H1 (cell line): ENCODE measurements around the gene SMNDC1. TPM values are rescaled to one million over a fixed set of nuclear protein-coding genes. Genes with fewer than 3 reads are reported as not detected.

Experiments used
- CTCF ChIA-PET: fragments of 300-600 bp; sonication (Branson Sonifier 250); formaldehyde crosslinking; loops from one replicate; lab custom pipeline; 2021; ENCODE audit not compliant: partially characterized antibody; lab: Charles Lee
- POLR2A ChIA-PET: fragments of 300-600 bp; sonication (Branson Sonifier 250); formaldehyde crosslinking; loops from one replicate; lab custom pipeline; 2021; ENCODE audit warnings: inconsistent platforms; ENCODE audit not compliant: partially characterized antibody; lab: Charles Lee
- DNase-seq, 2 experiments: peaks; one replicate each; pipeline versions ENCODE4 v3.0.0 to v3.0.0-alpha.2; 2010 to 2022; ENCODE audit warnings: low spot score in 2 of 2, low read depth in 1 of 2, mixed read lengths in 1 of 2
- FAIRE-seq: peaks from 2 replicates; lab custom pipeline; 2011; peaks lifted over from hg19 to GRCh38; lab: Jason Lieb, UNC
- H2AFZ ChIP-seq: 2 replicates; pipeline ENCODE4 v1.8.1; 2012; ENCODE audit warnings: low read length, inconsistent platforms
- H2AK5ac ChIP-seq: 2 replicates; pipeline ENCODE4 v1.6.1; 2013; ENCODE audit warnings: low read depth, low read length
- H2BK120ac ChIP-seq: replicated peaks from 2 replicates; pipeline ENCODE3; 2013; ENCODE audit warnings: low read depth, low read length, inconsistent platforms
- H2BK12ac ChIP-seq: 2 replicates; pipeline ENCODE4 v1.6.1; 2013; ENCODE audit warnings: low read depth, low read length
- H2BK15ac ChIP-seq: 2 replicates; pipeline ENCODE4 v1.6.1; 2013; ENCODE audit warnings: low read length
- H2BK20ac ChIP-seq: 2 replicates; pipeline ENCODE4 v1.6.1; 2013; ENCODE audit warnings: low read length
- H2BK5ac ChIP-seq: 2 replicates; pipeline ENCODE4 v1.6.1; 2013; ENCODE audit warnings: low read depth, low read length
- H3K14ac ChIP-seq: 2 replicates; pipeline ENCODE4 v1.6.1; 2013; ENCODE audit warnings: inconsistent platforms; ENCODE audit not compliant: insufficient read length
- H3K18ac ChIP-seq: 2 replicates; pipeline ENCODE4 v1.6.1; 2013; ENCODE audit warnings: low read length; ENCODE audit errors: extremely low read depth
- H3K23ac ChIP-seq: 2 replicates; pipeline ENCODE4 v1.6.1; 2013; ENCODE audit warnings: inconsistent platforms; ENCODE audit not compliant: insufficient read length
- H3K23me2 ChIP-seq: 2 replicates; pipeline ENCODE4 v1.6.1; 2013; ENCODE audit warnings: low read depth, low read length
- H3K27ac ChIP-seq: 2 replicates; pipeline ENCODE4 v1.6.1; 2011; ENCODE audit warnings: low read depth, low read length, inconsistent platforms
- H3K27me3 ChIP-seq, 4 experiments: replicated peaks in 1 of 4; 1 replicate in 1 of 4; 2 replicates in 3 of 4; pipeline versions ENCODE4 v1.6.1 to v1.8.1; 2011 to 2013; ENCODE audit warnings: low read length in 3 of 4, mild to moderate bottlenecking in 3 of 4, inconsistent platforms in 2 of 4, mixed read lengths in 2 of 4, moderate library complexity in 1 of 4; ENCODE audit not compliant: control insufficient read depth in 3 of 4, insufficient read depth in 3 of 4; ENCODE audit errors: extremely low read depth in 1 of 4
- H3K36me3 ChIP-seq, 4 experiments: 2 replicates each; pipeline versions ENCODE4 v1.6.1 to v1.8.1; 2011 to 2013; ENCODE audit warnings: mild to moderate bottlenecking in 4 of 4, low read length in 3 of 4, moderate library complexity in 2 of 4, control low read depth in 1 of 4, inconsistent platforms in 1 of 4; ENCODE audit not compliant: insufficient read depth in 4 of 4, control insufficient read depth in 2 of 4
- H3K4ac ChIP-seq: replicated peaks from 2 replicates; pipeline ENCODE3; 2013; ENCODE audit warnings: low read length, low read depth, mixed read lengths, inconsistent platforms; ENCODE audit not compliant: insufficient read length
- H3K4me1 ChIP-seq, 4 experiments: replicated peaks in 1 of 4; 1 replicate in 1 of 4; 2 replicates in 3 of 4; pipeline versions ENCODE4 v1.6.1 to v1.8.1; 2011 to 2013; ENCODE audit warnings: low read length in 3 of 4, inconsistent platforms in 2 of 4, mixed read lengths in 1 of 4; ENCODE audit not compliant: insufficient read depth in 4 of 4, control insufficient read depth in 3 of 4
- H3K4me2 ChIP-seq, 2 experiments: 2 replicates each; pipeline versions ENCODE4 v1.6.1 to v1.8.1; 2011 to 2013; ENCODE audit warnings: low read depth in 2 of 2, low read length in 2 of 2, control low read depth in 1 of 2, inconsistent platforms in 1 of 2, mild to moderate bottlenecking in 1 of 2; ENCODE audit not compliant: insufficient read depth in 1 of 2
- H3K4me3 ChIP-seq, 4 experiments: fragments of 200-600, 300-600 bp in 1 of 4; sonication (generic), shearing (Covaris generic), sonication (Bioruptor Twin) in 1 of 4; 2 replicates each; pipeline versions ENCODE4 v1.5.1 to v1.8.1; 2011 to 2016; ENCODE audit warnings: low read length in 4 of 4, low read depth in 3 of 4, control low read depth in 2 of 4, inconsistent platforms in 2 of 4, mild to moderate bottlenecking in 2 of 4, mixed read lengths in 1 of 4, moderate library complexity in 1 of 4; ENCODE audit not compliant: insufficient read depth in 2 of 4; ENCODE audit errors: extremely low read depth in 1 of 4
- H3K56ac ChIP-seq: replicated peaks from 2 replicates; pipeline ENCODE3; 2013; ENCODE audit warnings: low read depth, mild to moderate bottlenecking, mixed read lengths, low read length, inconsistent platforms; ENCODE audit not compliant: insufficient read length
- H3K79me1 ChIP-seq: 2 replicates; pipeline ENCODE4 v1.6.1; 2013; ENCODE audit warnings: low read depth, low read length, control low read depth
- H3K79me2 ChIP-seq, 2 experiments: 2 replicates each; pipeline versions ENCODE4 v1.6.1 to v1.8.1; 2012 to 2013; ENCODE audit warnings: low read length in 2 of 2, mild to moderate bottlenecking in 2 of 2, inconsistent platforms in 1 of 2; ENCODE audit not compliant: insufficient read depth in 2 of 2, control insufficient read depth in 1 of 2
- H3K9ac ChIP-seq, 4 experiments: replicated peaks in 1 of 4; 1 replicate in 1 of 4; 2 replicates in 3 of 4; pipeline versions ENCODE4 v1.6.1 to v1.8.1; 2011 to 2013; ENCODE audit warnings: low read depth in 3 of 4, low read length in 3 of 4, control low read depth in 2 of 4, mild to moderate bottlenecking in 2 of 4, moderate library complexity in 2 of 4, inconsistent platforms in 1 of 4; ENCODE audit errors: extremely low read depth in 1 of 4
- H3K9me3 ChIP-seq, 2 experiments: 2 replicates each; pipeline versions ENCODE4 v1.6.1 to v1.8.1; 2012 to 2013; ENCODE audit warnings: mild to moderate bottlenecking in 2 of 2, moderate library complexity in 2 of 2, control low read depth in 1 of 2, inconsistent platforms in 1 of 2, low read depth in 1 of 2, low read length in 1 of 2, mixed read lengths in 1 of 2; ENCODE audit not compliant: insufficient read depth in 2 of 2
- H4K20me1 ChIP-seq, 2 experiments: replicated peaks in 1 of 2; 2 replicates each; pipeline versions ENCODE3 to v1.8.1; 2011 to 2013; ENCODE audit warnings: inconsistent platforms in 2 of 2, low read length in 2 of 2, mild to moderate bottlenecking in 1 of 2; ENCODE audit not compliant: insufficient read depth in 2 of 2, control insufficient read depth in 1 of 2
- H4K5ac ChIP-seq: 2 replicates; pipeline ENCODE4 v1.6.1; 2013; ENCODE audit warnings: low read length, low read depth, mixed read lengths, inconsistent platforms; ENCODE audit not compliant: insufficient read length
- H4K8ac ChIP-seq: 2 replicates; pipeline ENCODE4 v1.8.0; 2013; ENCODE audit warnings: mild to moderate bottlenecking, moderate library complexity, low read length, inconsistent platforms; ENCODE audit not compliant: insufficient read depth; ENCODE audit errors: extremely low read depth
- H4K91ac ChIP-seq: replicated peaks from 2 replicates; pipeline ENCODE3; 2013; ENCODE audit warnings: low read length, mixed read lengths, inconsistent platforms; ENCODE audit not compliant: insufficient read length
- CBX5 ChIP-seq: fragments of 300-800, 300-1000 bp; sonication (generic); IDR thresholded peaks from 2 replicates; pipeline ENCODE4 v1.7.1; 2016; ENCODE audit warnings: antibody characterized with exemption, low read length, low read depth
- NANOG ChIP-seq: IDR thresholded peaks from 2 replicates; pipeline ENCODE4 v1.6.1; 2011; ENCODE audit warnings: low read length, low read depth, mild to moderate bottlenecking, inconsistent platforms; ENCODE audit not compliant: insufficient read depth, poor library complexity, severe bottlenecking
- WGBS, 2 experiments: shearing (Covaris generic) in 1 of 2; methylation state at CpG; one replicate each; pipeline versions ENCODE4 v1.1.6 to v1.1.7; 2013 to 2015; ENCODE audit warnings: low lambda C conversion rate in 2 of 2, mixed read lengths in 2 of 2, inconsistent platforms in 1 of 2, low coverage in 1 of 2, missing lambda C conversion rate in 1 of 2; ENCODE audit not compliant: insufficient replicate concordance in 2 of 2, insufficient coverage in 1 of 2, insufficient read length in 1 of 2; ENCODE audit errors: extremely low coverage in 1 of 2, missing lambda C conversion rate in 1 of 2; 5-methylcytosine and 5-hydroxymethylcytosine counted together
- polyA plus RNA-seq, 7 experiments: library from polyadenylated mRNA; depleted of rRNA in 3 of 7; stranded (reverse) in 5 of 7; unstranded in 2 of 7; fragments of >200 nt in 5 of 7; fragments of 200-250 nt in 2 of 7; gene quantifications; 1 replicate in 5 of 7; 2 replicates in 1 of 7; 4 replicates in 1 of 7; pipeline versions ENCODE4 v1.2.1 to v1.2.3, GENCODE V29; 2011 to 2013; ENCODE audit warnings: missing spikeins in 2 of 7, mixed read lengths in 2 of 7
- total RNA-seq: library from RNA; stranded (reverse); fragmentation: NEBNext Ultra II Directional; extraction: Animal tissue kit (Norgen Biotek cat#: 25700); gene quantifications from 2 replicates; pipeline ENCODE4 v1.2.1, GENCODE V29; 2021

The SMNDC1 gene
- total and polyA plus RNA-seq, 2 of the 8 experiments (the other 6 are each of a cell fraction or from before 2014, with no cell fraction given), result 8.1 to 48.6 TPM

GRCh38 chr10:110330675-110331074 is 26.0 kb upstream of the SMNDC1 start:
- Histone ChIP-seq H3K14ac (no peak overlapping the region), H2BK5ac (no peak overlapping the region), H3K4me1 (peaks cover 0 to 2% (median under 1%) of the 10 kb centered on the region in 4 experiments; a peak in 3 of 7 replicates), H4K91ac (no peak overlapping the region), H2BK12ac (no peak overlapping the region), H3K23ac (no peak overlapping the region), H4K20me1 (no peaks in the 10 kb centered on the region), H3K4ac (no peak overlapping the region), H2BK20ac (no peak overlapping the region), H3K56ac (no peak overlapping the region), H4K5ac (no peak overlapping the region), H3K36me3 (no peaks in the 10 kb centered on the region; a peak in 1 of 8 replicates), H3K9ac (no peak overlapping the region), H3K27me3 (no peaks in the 10 kb centered on the region), H2AFZ (no peak overlapping the region), H3K27ac (no peak overlapping the region), H3K18ac (no peak overlapping the region), H3K4me2 (no peak overlapping the region), H3K4me3 (no peak overlapping the region), H4K8ac (no peak overlapping the region), H3K79me2 (no peaks in the 10 kb centered on the region), H3K23me2 (no peaks in the 10 kb centered on the region), H2BK120ac (no peak overlapping the region), H3K9me3 (peaks cover 17 to 24% of the 10 kb centered on the region in 2 experiments), H3K79me1 (no peaks in the 10 kb centered on the region), H2AK5ac (no peak overlapping the region), H2BK15ac (no peak overlapping the region)
- ChIA-PET POLR2A (no interaction called here), CTCF (no interaction called here)
- FAIRE-seq (no peak), DNase-seq (no peak)
- 0 out of 2 replicates have a peak, but pooled peaks have one; percentile 50 for TF ChIP-seq CBX5
- TF ChIP-seq NANOG, result no peak
- 94% methylated on average over 6 of the region's 6 CpGs; no CpG with 5 or more reads in 1 of the 2 experiments for whole genome bisulfite sequencing, 2 experiments
